ENCODE results near the gene MOCOS. TPM values are rescaled to one million over a fixed set of nuclear protein-coding genes. Genes with fewer than 3 reads are reported as not detected.

MOCOS gene
- total and polyA plus RNA-seq, 2 of the 13 experiments (the other 11 are each of a cell fraction or from before 2014, with no cell fraction given): 7.7 to 15.4 TPM

- TF ChIP-seq ZBTB43 (CRISPR knock-in tag; conservative IDR thresholded peaks at IDR 0.05) (no peak), NFKB2 (CRISPR knock-in tag; IDR thresholded peaks at IDR 0.05; ENCODE audit: borderline replicate concordance) (peak; percentile 71; the same call in 1 of the 2 replicates), PHF21A (CRISPR knock-in tag; IDR thresholded peaks at IDR 0.05) (peak; percentile 45; the same call in 1 of the 2 replicates), KLF9 (CRISPR knock-in tag; IDR thresholded peaks at IDR 0.05; ENCODE audit: low read depth) (no peak), FOXA1 (IDR thresholded peaks at IDR 0.05) (no peak), FOXA1 (CRISPR knock-in tag; IDR thresholded peaks at IDR 0.05) (no peak), CREBL2 (CRISPR knock-in tag; IDR thresholded peaks at IDR 0.05; ENCODE audit: borderline replicate concordance) (0 out of 2 replicates have a peak, but pooled peaks have one; percentile 21), MLLT10 (CRISPR knock-in tag; IDR thresholded peaks at IDR 0.05) (no peak), ZFP37 (CRISPR knock-in tag; IDR thresholded peaks at IDR 0.05; ENCODE audit: borderline replicate concordance) (0 out of 2 replicates have a peak, but pooled peaks have one; percentile 30), RBAK (CRISPR knock-in tag; IDR thresholded peaks at IDR 0.05) (no peak), ETS1 (CRISPR knock-in tag; IDR thresholded peaks at IDR 0.05) (0 out of 2 replicates have a peak, but pooled peaks have one; percentile 40), HMGXB4 (CRISPR knock-in tag; IDR thresholded peaks at IDR 0.05; ENCODE audit: borderline replicate concordance in 1 of 2, low read depth in 1 of 2) (peak in 1 of 2 experiments; percentile 56; a peak in 1 of 4 replicates), ZNF343 (CRISPR knock-in tag; IDR thresholded peaks at IDR 0.05) (no peak), HOMEZ (CRISPR knock-in tag; IDR thresholded peaks at IDR 0.05; ENCODE audit: low read depth) (peak; percentile 55; the same call in 1 of the 2 replicates), IKZF4 (CRISPR knock-in tag; IDR thresholded peaks at IDR 0.05; ENCODE audit: borderline replicate concordance, low read depth, not compliant biosample characterization) (no peak), HNF1B (CRISPR knock-in tag; IDR thresholded peaks at IDR 0.05) (0 out of 2 replicates have a peak, but pooled peaks have one; percentile 9), TOE1 (CRISPR knock-in tag; IDR thresholded peaks at IDR 0.05) (no peak), PHF5A (CRISPR knock-in tag; IDR thresholded peaks at IDR 0.05; ENCODE audit: low read depth, unreplicated experiment) (peak; percentile 28), HIVEP1 (CRISPR knock-in tag; IDR thresholded peaks at IDR 0.05) (peak; percentile 78), BRF2 (CRISPR knock-in tag; IDR thresholded peaks at IDR 0.05) (no peak)
These were observed at the start of gene MOCOS (continued) for GRCh38 chr18:36187193-36187825.
